Muscle layer of colon (tissue), 2 donors: ENCODE results near the gene RAD51B.

ENCODE experiments used
- H3K27ac ChIP-seq: one replicate; pipeline ENCODE4 v1.7.0; 2013; ENCODE audit warnings: low read depth, mild to moderate bottlenecking, low read length, moderate library complexity
- H3K27me3 ChIP-seq, 2 donors: one replicate each; pipeline ENCODE4 v1.7.0; 2013; ENCODE audit warnings: low read length in 2 of 2, mild to moderate bottlenecking in 2 of 2; ENCODE audit not compliant: insufficient read depth in 2 of 2, control insufficient read depth in 1 of 2
- H3K36me3 ChIP-seq: one replicate; pipeline ENCODE4 v1.7.0; 2013; ENCODE audit warnings: mild to moderate bottlenecking, low read length; ENCODE audit not compliant: insufficient read depth
- H3K4me1 ChIP-seq: one replicate; pipeline ENCODE4 v1.7.0; 2013; ENCODE audit warnings: mild to moderate bottlenecking, low read length; ENCODE audit not compliant: insufficient read depth
- H3K4me3 ChIP-seq, 2 donors: one replicate each; pipeline ENCODE4 v1.7.0; 2013; ENCODE audit warnings: low read length in 2 of 2, low read depth in 1 of 2, mild to moderate bottlenecking in 1 of 2, moderate library complexity in 1 of 2
- H3K9ac ChIP-seq: one replicate; pipeline ENCODE4 v1.7.0; 2013; ENCODE audit warnings: low read length
- H3K9me3 ChIP-seq: one replicate; pipeline ENCODE4 v1.7.0; 2013; ENCODE audit warnings: mild to moderate bottlenecking, low read length
- donor health status: abdominal sarcoma.
- donor health status: Adenocarcinoma of cecum.

The RAD51B gene

GRCh38 chr14:68074765-68075381 lies 255.3 kb downstream of the RAD51B start:
- Histone ChIP-seq H3K27me3 (no peaks in the 10 kb centered on the region), H3K27ac (peak overlapping the region; percentile 29), H3K36me3 (no peaks in the 10 kb centered on the region), H3K9ac (no peak overlapping the region), H3K4me1 (peaks cover under 1% of the 10 kb centered on the region), H3K9me3 (no peaks in the 10 kb centered on the region), H3K4me3 (no peak overlapping the region)

- Histone ChIP-seq H3K36me3 (no peaks in the 10 kb centered on the region), H3K27ac (no peak overlapping the region), H3K27me3 (no peaks in the 10 kb centered on the region), H3K9ac (no peak overlapping the region), H3K4me1 (peaks cover 7% of the 10 kb centered on the region), H3K9me3 (no peaks in the 10 kb centered on the region), H3K4me3 (no peak overlapping the region)
Observed at GRCh38 chr14:68075382-68076029, 255.9 kb downstream of the RAD51B start.

DNA sequence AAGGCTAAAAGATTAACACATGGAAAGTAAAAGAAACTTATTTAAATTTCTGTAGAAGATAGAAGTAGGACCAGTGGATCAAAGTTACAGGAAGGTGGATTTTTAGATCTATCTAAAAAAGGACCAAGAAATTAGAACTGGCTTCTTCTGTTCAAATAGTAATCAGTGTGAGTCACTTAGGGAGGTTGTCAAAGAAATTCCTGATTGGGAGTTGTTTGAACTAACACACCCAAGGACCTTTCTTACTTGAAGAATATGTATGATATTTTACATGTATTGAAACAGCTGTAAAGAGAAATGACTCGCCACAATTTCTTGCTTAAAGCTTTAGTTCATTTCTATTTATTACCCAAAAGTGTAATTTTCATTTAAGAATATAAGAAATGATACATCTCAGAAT lies 256.9 kb downstream of the RAD51B start:
- Histone ChIP-seq H3K36me3 (no peaks in the 10 kb centered on the region), H3K9me3 (no peaks in the 10 kb centered on the region), H3K4me3 (no peak overlapping the region), H3K27ac (no peak overlapping the region), H3K27me3 (no peaks in the 10 kb centered on the region), H3K9ac (no peak overlapping the region), H3K4me1 (peaks cover 11% of the 10 kb centered on the region)

DNA sequence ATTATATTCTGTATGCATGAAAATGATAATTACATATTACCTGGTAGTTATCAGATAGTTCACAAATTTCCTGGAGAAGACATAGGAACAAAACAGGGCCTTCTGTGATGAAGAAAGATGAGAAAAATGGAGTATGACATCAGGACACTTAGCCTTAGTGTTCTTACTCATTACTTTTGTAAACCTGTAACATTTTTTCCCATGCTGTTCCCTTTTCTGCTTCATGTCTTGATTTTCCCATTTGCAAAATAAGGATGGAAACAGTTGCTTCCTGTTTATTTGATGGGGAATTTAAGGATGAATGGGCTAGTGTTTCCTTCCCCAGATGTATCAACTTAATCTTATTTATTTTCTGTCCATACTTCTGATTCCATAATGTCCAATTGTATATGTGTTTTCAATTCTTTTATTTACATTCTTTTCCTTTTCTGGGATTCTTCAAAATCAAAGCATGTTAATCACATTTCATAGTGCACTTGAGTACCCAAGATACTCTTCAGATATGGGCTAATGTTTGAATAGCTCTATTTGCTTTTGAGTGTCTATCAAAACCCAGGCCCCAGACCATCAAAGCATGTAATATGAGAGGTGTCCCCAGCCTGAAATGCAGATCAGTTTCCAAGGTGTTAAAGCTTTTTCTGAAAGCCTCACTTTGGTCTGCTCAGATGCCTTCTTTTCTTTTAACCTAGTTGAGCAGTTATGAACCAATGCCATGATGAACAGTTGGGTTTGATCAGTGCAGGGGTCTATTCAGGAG lies 260.5 kb downstream of the RAD51B start:
- no peak overlapping the region for H3K27ac ChIP-seq
- no peaks in the 10 kb centered on the region for H3K36me3 ChIP-seq
- H3K9ac ChIP-seq, result no peak overlapping the region
- H3K4me3 ChIP-seq, result no peak overlapping the region
- H3K27me3 ChIP-seq, result no peaks in the 10 kb centered on the region
- peaks cover 13% of the 10 kb centered on the region for H3K4me1 ChIP-seq
- no peaks in the 10 kb centered on the region for H3K9me3 ChIP-seq

DNA sequence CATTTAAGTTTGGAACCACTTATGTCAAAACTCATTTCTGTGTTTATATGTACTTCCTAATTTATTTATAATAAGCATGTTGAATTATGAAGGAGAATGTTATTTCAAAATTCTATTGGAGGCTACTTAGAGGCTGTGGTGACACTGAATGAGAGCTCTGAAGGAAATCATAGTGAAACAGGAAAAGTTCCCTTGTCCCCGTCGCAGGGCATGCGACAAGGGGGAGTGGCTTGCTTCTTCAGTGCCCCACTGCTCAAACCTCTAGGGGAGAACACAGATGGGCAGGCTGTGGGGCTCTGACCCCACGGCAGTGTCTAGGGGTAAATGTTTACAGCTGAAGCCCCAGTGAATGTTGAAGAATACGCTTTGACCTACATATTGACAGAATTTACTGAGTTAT lies 261.9 kb downstream of the RAD51B start:
- no peaks in the 10 kb centered on the region for H3K9me3 ChIP-seq
- no peaks in the 10 kb centered on the region for H3K36me3 ChIP-seq
- no peak overlapping the region for H3K9ac ChIP-seq
- no peak overlapping the region for H3K4me3 ChIP-seq
- H3K4me1 ChIP-seq, result peaks cover 18% of the 10 kb centered on the region
- H3K27ac ChIP-seq, result no peak overlapping the region
- H3K27me3 ChIP-seq, result no peaks in the 10 kb centered on the region

DNA sequence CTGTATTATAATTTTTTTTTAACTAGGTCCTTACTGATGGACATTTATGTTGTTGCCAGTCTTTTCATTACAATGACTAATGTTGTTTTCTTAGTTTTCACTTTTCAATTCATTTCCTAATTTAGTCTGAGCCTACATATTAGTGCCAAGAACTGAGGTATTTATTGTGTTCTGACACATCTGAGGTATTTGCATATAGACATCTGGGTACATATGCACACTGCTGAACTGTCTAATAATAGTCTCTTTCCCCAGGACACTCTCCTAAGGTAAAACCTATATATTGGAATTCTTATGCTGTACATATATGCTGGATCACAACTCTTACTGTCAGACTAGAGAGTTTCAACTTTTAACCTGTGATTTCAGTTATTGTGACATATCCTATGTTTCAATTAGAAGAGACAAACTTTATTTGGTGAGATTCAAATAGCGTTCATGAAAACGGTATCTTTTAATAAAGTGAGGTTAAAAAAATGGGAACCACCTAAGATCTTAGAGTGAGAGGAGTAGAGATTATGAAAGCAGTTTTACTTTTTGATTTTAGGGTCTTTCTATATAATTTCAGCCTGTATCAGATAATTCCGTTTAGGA lies 263.2 kb downstream of the RAD51B start:
- Histone ChIP-seq H3K4me3 (no peak overlapping the region), H3K9me3 (no peaks in the 10 kb centered on the region), H3K36me3 (no peaks in the 10 kb centered on the region), H3K27ac (no peak overlapping the region), H3K4me1 (peaks cover 18% of the 10 kb centered on the region), H3K27me3 (no peaks in the 10 kb centered on the region), H3K9ac (no peak overlapping the region)

GRCh38 chr14:68084256-68084655 lies 264.7 kb downstream of the RAD51B start:
- Histone ChIP-seq H3K9me3 (no peaks in the 10 kb centered on the region), H3K27ac (no peak overlapping the region), H3K27me3 (no peaks in the 10 kb centered on the region), H3K9ac (no peak overlapping the region), H3K36me3 (no peaks in the 10 kb centered on the region), H3K4me3 (no peak overlapping the region), H3K4me1 (peaks cover 29% of the 10 kb centered on the region)

GRCh38 chr14:68085742-68086141 lies 266.2 kb downstream of the RAD51B start:
- Histone ChIP-seq H3K9me3 (no peaks in the 10 kb centered on the region), H3K36me3 (no peaks in the 10 kb centered on the region), H3K27me3 (no peaks in the 10 kb centered on the region), H3K4me3 (no peak overlapping the region), H3K27ac (no peak overlapping the region), H3K4me1 (peaks cover 24% of the 10 kb centered on the region), H3K9ac (no peak overlapping the region)

- Histone ChIP-seq H3K9me3 (no peaks in the 10 kb centered on the region), H3K4me3 (peak overlapping the region in 1 of 2 donors; percentile 59), H3K9ac (peak overlapping the region; percentile 76), H3K4me1 (peaks cover 22% of the 10 kb centered on the region), H3K36me3 (no peaks in the 10 kb centered on the region), H3K27ac (peak overlapping the region; percentile 48), H3K27me3 (no peaks in the 10 kb centered on the region)
Observed at GRCh38 chr14:68088451-68088854, 268.9 kb downstream of the RAD51B start.

DNA sequence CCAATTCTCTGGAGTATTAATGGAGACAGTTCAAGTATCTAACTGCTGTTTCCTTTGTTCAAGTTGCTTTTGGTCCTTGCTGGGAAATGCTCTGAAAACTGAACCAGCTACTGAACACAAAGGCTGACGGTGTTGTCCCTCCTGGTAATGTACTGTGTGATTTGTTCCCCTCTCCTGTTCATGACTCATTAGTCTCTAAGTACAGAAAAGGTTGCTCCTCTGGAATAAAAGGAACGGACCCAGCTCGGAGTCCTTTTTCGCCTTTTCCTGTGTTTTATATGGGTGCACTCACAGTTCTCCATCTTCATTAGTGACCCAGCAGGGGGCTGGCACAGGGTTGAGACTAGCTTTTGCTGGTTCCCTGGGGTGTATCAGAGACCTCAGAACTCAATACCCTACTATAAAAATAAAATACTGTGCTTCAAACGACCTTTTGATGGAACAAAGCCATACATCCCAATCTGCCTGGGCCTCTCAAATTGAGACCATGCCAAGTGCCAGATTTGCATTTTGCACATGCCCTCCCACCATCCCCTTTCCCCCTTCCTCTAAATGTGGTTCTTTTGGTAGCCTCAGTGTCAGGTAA lies 269.7 kb downstream of the RAD51B start:
- Histone ChIP-seq H3K4me1 (peaks cover 22% of the 10 kb centered on the region), H3K9ac (no peak overlapping the region), H3K9me3 (no peaks in the 10 kb centered on the region), H3K27me3 (no peaks in the 10 kb centered on the region), H3K27ac (peak overlapping the region; percentile 48), H3K4me3 (peak overlapping the region in 1 of 2 donors; percentile 59), H3K36me3 (no peaks in the 10 kb centered on the region)

- H3K36me3 ChIP-seq, result no peaks in the 10 kb centered on the region
- peaks cover 36% of the 10 kb centered on the region for H3K4me1 ChIP-seq
- H3K27ac ChIP-seq, result no peak overlapping the region
- no peaks in the 10 kb centered on the region for H3K9me3 ChIP-seq
- no peaks in the 10 kb centered on the region for H3K27me3 ChIP-seq
- H3K4me3 ChIP-seq, result no peak overlapping the region
- no peak overlapping the region for H3K9ac ChIP-seq
Observed at GRCh38 chr14:68094158-68094557, 274.6 kb downstream of the RAD51B start.
